Measurements from ENCODE around the gene DES. TPM values are rescaled to one million over a fixed set of nuclear protein-coding genes. Genes with fewer than 3 reads are reported as not detected.

The DES gene
- total and polyA plus RNA-seq, 4 donors = 22.5 to 314 (median 213) TPM

DNA sequence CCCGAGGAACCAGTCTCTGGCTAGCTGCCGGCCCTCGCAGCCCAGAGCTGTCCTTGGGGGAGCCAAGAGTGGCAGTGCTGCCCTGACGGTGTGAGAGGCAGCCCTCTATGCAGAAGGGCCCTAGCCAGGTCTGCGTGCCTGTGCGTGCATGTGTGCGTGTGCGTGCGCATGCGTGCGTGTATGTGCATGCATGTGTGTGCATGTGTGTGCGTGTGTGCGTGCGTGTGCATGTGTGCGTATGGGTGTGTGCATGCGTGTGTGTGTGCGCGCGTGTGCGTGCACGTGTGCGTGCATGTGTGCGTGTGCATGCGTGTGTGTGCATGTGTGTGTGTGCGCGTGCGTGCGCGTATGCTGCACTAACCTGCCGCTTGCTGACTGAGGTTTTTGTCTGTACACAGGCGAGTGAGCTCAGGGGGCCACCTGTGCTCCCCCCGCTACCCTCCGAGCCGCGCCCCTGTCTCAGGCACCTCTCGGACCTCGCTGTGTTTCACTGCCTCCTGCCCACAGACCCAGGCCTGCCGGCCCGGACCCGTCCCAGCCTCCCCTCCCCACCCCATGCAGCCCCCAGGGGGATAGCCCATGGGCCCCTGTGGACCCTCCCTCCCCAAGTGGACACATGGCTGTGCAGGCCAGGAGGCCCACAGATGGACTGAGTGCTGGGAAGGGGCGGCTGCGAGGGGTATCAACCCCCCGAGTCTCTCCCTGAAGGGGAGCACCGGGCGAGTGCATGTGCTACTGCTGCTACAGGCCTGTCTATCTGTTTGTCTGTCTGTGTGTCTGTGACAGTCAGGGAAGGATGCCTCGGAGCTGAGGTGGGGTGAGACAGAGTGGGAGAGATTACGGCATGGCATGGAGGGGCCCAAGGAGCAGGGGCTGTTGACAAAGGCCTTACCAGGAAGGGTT is 47.7 kb downstream of the DES start:
- peaks cover 0 to 14% of the 10 kb centered on the region in 2 donors for H3K36me3 ChIP-seq (ENCODE audit: control insufficient read depth in 1 of 2, insufficient read depth in 2 of 2, low read length in 1 of 2)
- H3K27ac ChIP-seq (ENCODE audit: low read depth in 1 of 2, low read length in 2 of 2) = peak overlapping the region in 1 of 2 donors; percentile 8
- H3K4me1 ChIP-seq (ENCODE audit: control insufficient read depth in 1 of 2, insufficient read depth in 2 of 2, low read length in 2 of 2) = no peaks in the 10 kb centered on the region
- H3K4me3 ChIP-seq (ENCODE audit: low read length in 2 of 2) = no peak overlapping the region
- WGBS, 2 donors = 79 to 83% methylated on average over 47 of the region's 47 CpGs
- no peaks in the 10 kb centered on the region for H3K9me3 ChIP-seq (ENCODE audit: control insufficient read depth, low read length)
- H3K27me3 ChIP-seq (ENCODE audit: control insufficient read depth in 1 of 2, insufficient read depth in 2 of 2, low read length in 1 of 2) = no peaks in the 10 kb centered on the region
- no peak for ATAC-seq (ENCODE audit: low FRiP score)
- intact Hi-C loops (cut with DNase I) = no loop called here
- no peak for DNase-seq

- peak overlapping the region in 1 of 2 donors; percentile 3 for H3K27ac ChIP-seq (ENCODE audit: low read depth in 1 of 2, low read length in 2 of 2)
- intact Hi-C loops (cut with DNase I) = no loop called here
- 44 to 46% methylated on average over 28 of the region's 28 CpGs for WGBS, 2 donors
- no peaks in the 10 kb centered on the region for H3K4me1 ChIP-seq (ENCODE audit: control insufficient read depth in 1 of 2, insufficient read depth in 2 of 2, low read length in 2 of 2)
- H3K9me3 ChIP-seq (ENCODE audit: control insufficient read depth, low read length) = no peaks in the 10 kb centered on the region
- DNase-seq (no peak), ATAC-seq (ENCODE audit: low FRiP score) (no peak)
- H3K4me3 ChIP-seq (ENCODE audit: low read length in 2 of 2) = no peak overlapping the region
- H3K27me3 ChIP-seq (ENCODE audit: control insufficient read depth in 1 of 2, insufficient read depth in 2 of 2, low read length in 1 of 2) = no peaks in the 10 kb centered on the region
- H3K36me3 ChIP-seq (ENCODE audit: control insufficient read depth in 1 of 2, insufficient read depth in 2 of 2, low read length in 1 of 2) = peaks cover 0 to 15% of the 10 kb centered on the region in 2 donors
Observed at GRCh38 chr2:219466816-219467735, 48.9 kb downstream of the DES start.

DNA sequence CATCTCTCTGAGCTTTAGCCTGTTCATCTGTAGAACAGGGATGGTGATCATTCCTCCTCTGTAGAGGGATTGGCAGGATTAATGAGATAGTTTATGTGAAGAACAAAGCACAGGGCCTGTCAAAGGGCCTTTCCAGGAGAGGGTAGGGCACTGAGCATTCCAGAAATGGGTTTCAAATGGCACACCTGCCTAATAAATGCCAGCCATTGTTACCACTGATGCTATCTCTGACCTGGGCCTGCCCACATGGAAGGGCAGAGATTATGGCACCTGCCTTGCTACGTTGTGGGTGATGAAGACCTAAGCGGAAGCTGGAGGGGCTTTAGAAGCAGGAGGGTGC is 49.5 kb downstream of the DES start:
- Histone ChIP-seq H3K4me1 (ENCODE audit: control insufficient read depth in 1 of 2, insufficient read depth in 2 of 2, low read length in 2 of 2) (no peaks in the 10 kb centered on the region), H3K27ac (ENCODE audit: low read depth in 1 of 2, low read length in 2 of 2) (no peak overlapping the region)

GRCh38 chr2:219468410-219469185 is 50.4 kb downstream of the DES start:
- Histone ChIP-seq H3K9me3 (ENCODE audit: control insufficient read depth, low read length) (no peaks in the 10 kb centered on the region), H3K27ac (ENCODE audit: low read depth in 1 of 2, low read length in 2 of 2) (peak overlapping the region in 1 of 2 donors; percentile 10), H3K36me3 (ENCODE audit: control insufficient read depth in 1 of 2, insufficient read depth in 2 of 2, low read length in 1 of 2) (peaks cover 0 to 21% of the 10 kb centered on the region in 2 donors), H3K4me3 (ENCODE audit: low read length in 2 of 2) (no peak overlapping the region), H3K4me1 (ENCODE audit: control insufficient read depth in 1 of 2, insufficient read depth in 2 of 2, low read length in 2 of 2) (no peaks in the 10 kb centered on the region), H3K27me3 (ENCODE audit: control insufficient read depth in 1 of 2, insufficient read depth in 2 of 2, low read length in 1 of 2) (no peaks in the 10 kb centered on the region)
- DNase-seq (no peak), ATAC-seq (ENCODE audit: low FRiP score) (no peak)
- intact Hi-C loops (cut with DNase I) = no loop called here
- WGBS, 2 donors = 77% methylated on average over 23 of the region's 23 CpGs

More for the DNA sequence above, 49.5 kb downstream of the DES start:
- 60 to 61% methylated on average over 2 of the region's 2 CpGs for WGBS, 2 donors
- Histone ChIP-seq H3K36me3 (ENCODE audit: control insufficient read depth in 1 of 2, insufficient read depth in 2 of 2, low read length in 1 of 2) (peaks cover 0 to 16% of the 10 kb centered on the region in 2 donors), H3K4me3 (ENCODE audit: low read length in 2 of 2) (no peak overlapping the region), H3K9me3 (ENCODE audit: control insufficient read depth, low read length) (no peaks in the 10 kb centered on the region), H3K27me3 (ENCODE audit: control insufficient read depth in 1 of 2, insufficient read depth in 2 of 2, low read length in 1 of 2) (no peaks in the 10 kb centered on the region)
- ATAC-seq (ENCODE audit: low FRiP score) (no peak), DNase-seq (no peak)
- intact Hi-C loops (cut with DNase I) = no loop called here

- intact Hi-C loops (cut with DNase I) = no loop called here
- H3K36me3 ChIP-seq (ENCODE audit: control insufficient read depth in 1 of 2, insufficient read depth in 2 of 2, low read length in 1 of 2) = peaks cover 0 to 22% of the 10 kb centered on the region in 2 donors
- ATAC-seq (ENCODE audit: low FRiP score) (no peak), DNase-seq (peak in 1 of 2 donors; percentile 80)
- no peak overlapping the region for H3K4me3 ChIP-seq (ENCODE audit: low read length in 2 of 2)
- no peaks in the 10 kb centered on the region for H3K27me3 ChIP-seq (ENCODE audit: control insufficient read depth in 1 of 2, insufficient read depth in 2 of 2, low read length in 1 of 2)
- WGBS, 2 donors = 57 to 58% methylated on average over 16 of the region's 16 CpGs
- no peaks in the 10 kb centered on the region for H3K4me1 ChIP-seq (ENCODE audit: control insufficient read depth in 1 of 2, insufficient read depth in 2 of 2, low read length in 2 of 2)
- peak overlapping the region in 1 of 2 donors; percentile 10 for H3K27ac ChIP-seq (ENCODE audit: low read depth in 1 of 2, low read length in 2 of 2)
- no peaks in the 10 kb centered on the region for H3K9me3 ChIP-seq (ENCODE audit: control insufficient read depth, low read length)
Observed at GRCh38 chr2:219469186-219469724, 51.1 kb downstream of the DES start.

GRCh38 chr2:219470429-219470828 is 52.3 kb downstream of the DES start:
- WGBS, 2 donors = 75% methylated on average over 4 of the region's 4 CpGs
- Histone ChIP-seq H3K36me3 (ENCODE audit: control insufficient read depth in 1 of 2, insufficient read depth in 2 of 2, low read length in 1 of 2) (peaks cover 0 to 17% of the 10 kb centered on the region in 2 donors), H3K27ac (ENCODE audit: low read depth in 1 of 2, low read length in 2 of 2) (peak overlapping the region in 1 of 2 donors; percentile 7), H3K4me3 (ENCODE audit: low read length in 2 of 2) (no peak overlapping the region), H3K9me3 (ENCODE audit: control insufficient read depth, low read length) (no peaks in the 10 kb centered on the region), H3K4me1 (ENCODE audit: control insufficient read depth in 1 of 2, insufficient read depth in 2 of 2, low read length in 2 of 2) (no peaks in the 10 kb centered on the region), H3K27me3 (ENCODE audit: control insufficient read depth in 1 of 2, insufficient read depth in 2 of 2, low read length in 1 of 2) (no peaks in the 10 kb centered on the region)
- intact Hi-C loops (cut with DNase I) = no loop called here
- no peak for DNase-seq
- no peak for ATAC-seq (ENCODE audit: low FRiP score)

- intact Hi-C loops (cut with DNase I) = no loop called here
- H3K4me3 ChIP-seq (ENCODE audit: low read length in 2 of 2) = no peak overlapping the region
- no peaks in the 10 kb centered on the region for H3K27me3 ChIP-seq (ENCODE audit: control insufficient read depth in 1 of 2, insufficient read depth in 2 of 2, low read length in 1 of 2)
- peaks cover 0 to 13% of the 10 kb centered on the region in 2 donors for H3K36me3 ChIP-seq (ENCODE audit: control insufficient read depth in 1 of 2, insufficient read depth in 2 of 2, low read length in 1 of 2)
- no peak overlapping the region for H3K27ac ChIP-seq (ENCODE audit: low read depth in 1 of 2, low read length in 2 of 2)
- WGBS, 2 donors = 76 to 77% methylated on average over 22 of the region's 22 CpGs
- no peaks in the 10 kb centered on the region for H3K4me1 ChIP-seq (ENCODE audit: control insufficient read depth in 1 of 2, insufficient read depth in 2 of 2, low read length in 2 of 2)
- ATAC-seq (ENCODE audit: low FRiP score) = no peak
- DNase-seq = no peak
- no peaks in the 10 kb centered on the region for H3K9me3 ChIP-seq (ENCODE audit: control insufficient read depth, low read length)
Observed at GRCh38 chr2:219471476-219472371, 53.5 kb downstream of the DES start.
